Neural cell (in vitro differentiated cells): ENCODE data around the gene TF. TPM values are rescaled to one million over a fixed set of nuclear protein-coding genes. Genes with fewer than 3 reads are reported as not detected.

Experiments used
- H2AFZ ChIP-seq: fragments of 200-600, 300-800 bp; sonication (generic), shearing (Covaris generic); 2 replicates; pipeline ENCODE4 v1.6.0; 2014; ENCODE audit warnings: low read depth, mild to moderate bottlenecking, antibody characterized with exemption, low read length, moderate library complexity
- H3F3A ChIP-seq: fragments of 200-600 bp; shearing (Covaris generic); 2 replicates; pipeline ENCODE4 v1.6.1; 2016; ENCODE audit warnings: mild to moderate bottlenecking, moderate library complexity, mixed read lengths, antibody characterized with exemption, low read length; ENCODE audit not compliant: insufficient read depth, poor library complexity, severe bottlenecking
- H3K27ac ChIP-seq: fragments of 200-600, 300-800 bp; sonication (generic), shearing (Covaris generic); 2 replicates; pipeline ENCODE4 v1.5.1; 2014; ENCODE audit warnings: mild to moderate bottlenecking, low read length, moderate library complexity
- H3K27me3 ChIP-seq: fragments of 300-800, 200-600 bp; sonication (generic), shearing (Covaris generic); 2 replicates; pipeline ENCODE4 v1.6.0; 2014; ENCODE audit warnings: mild to moderate bottlenecking, low read depth, low read length, moderate library complexity; ENCODE audit not compliant: insufficient read depth
- H3K36me3 ChIP-seq: fragments of 300-800, 200-600 bp; sonication (generic), shearing (Covaris generic); 2 replicates; pipeline ENCODE4 v1.5.1; 2014; ENCODE audit warnings: mild to moderate bottlenecking, antibody characterized with exemption, low read length, moderate library complexity; ENCODE audit not compliant: insufficient read depth
- H3K4me2 ChIP-seq: fragments of 300-800, 200-600 bp; sonication (generic), shearing (Covaris generic); 2 replicates; pipeline ENCODE4 v1.6.0; 2014; ENCODE audit warnings: mild to moderate bottlenecking, low read length
- H3K4me3 ChIP-seq: fragments of 300-800, 200-600 bp; sonication (generic), shearing (Covaris generic); 2 replicates; pipeline ENCODE4 v1.5.1; 2014; ENCODE audit warnings: mild to moderate bottlenecking, low read length, moderate library complexity
- H3K79me2 ChIP-seq: fragments of 200-600 bp; shearing (Covaris generic); replicated peaks from 2 replicates; pipeline ENCODE4 v1.6.0; 2014; ENCODE audit warnings: mild to moderate bottlenecking, low read length, moderate library complexity; ENCODE audit not compliant: insufficient read depth
- H3K9ac ChIP-seq: fragments of 300-800, 200-600 bp; sonication (generic), shearing (Covaris generic); 2 replicates; pipeline ENCODE4 v1.6.1; 2016; ENCODE audit warnings: mild to moderate bottlenecking, low read length, mixed read lengths
- H3K9me2 ChIP-seq: fragments of 200-600 bp; shearing (Covaris generic); 2 replicates; pipeline ENCODE4 v1.6.1; 2016; ENCODE audit warnings: mild to moderate bottlenecking, low read length, mixed read lengths; ENCODE audit not compliant: insufficient read depth
- H3K9me3 ChIP-seq: fragments of 200-600, 300-800 bp; sonication (generic), shearing (Covaris generic); 2 replicates; pipeline ENCODE4 v1.6.1; 2016; ENCODE audit warnings: mild to moderate bottlenecking, mixed run types, low read length, moderate library complexity, mixed read lengths
- H4K20me1 ChIP-seq: fragments of 200-600 bp; shearing (Covaris generic); 2 replicates; pipeline ENCODE4 v1.6.1; 2016; ENCODE audit warnings: mild to moderate bottlenecking, mixed run types; ENCODE audit not compliant: insufficient read depth
- EP300 ChIP-seq: fragments of 450-650 bp; conservative IDR thresholded peaks from 2 replicates; pipeline ENCODE4 v1.6.1; 2014; ENCODE audit warnings: antibody characterized with exemption, mild to moderate bottlenecking, moderate library complexity; ENCODE audit not compliant: poor library complexity, severe bottlenecking
- EZH2 ChIP-seq: fragments of 200-600, 300-800 bp; shearing (Covaris generic), sonication (generic); IDR thresholded peaks from 2 replicates; pipeline ENCODE4 v1.6.1; 2014; ENCODE audit warnings: antibody characterized with exemption, low read length, borderline replicate concordance, mild to moderate bottlenecking; ENCODE audit not compliant: insufficient read depth, poor library complexity, severe bottlenecking
- MXI1 ChIP-seq: fragments of 450-650 bp; conservative IDR thresholded peaks from 2 replicates; pipeline ENCODE4 v1.6.1; 2014; ENCODE audit warnings: antibody characterized with exemption, mild to moderate bottlenecking; ENCODE audit not compliant: poor library complexity, severe bottlenecking
- POLR2AphosphoS5 ChIP-seq: IDR thresholded peaks from 2 replicates; pipeline ENCODE4 v1.6.1; 2012
- RAD21 ChIP-seq: fragments of 450-650 bp; conservative IDR thresholded peaks from 2 replicates; pipeline ENCODE4 v1.6.1; 2014; ENCODE audit warnings: antibody characterized with exemption, mild to moderate bottlenecking, moderate library complexity
- SMC3 ChIP-seq: fragments of 450-650 bp; conservative IDR thresholded peaks from 2 replicates; pipeline ENCODE4 v1.6.1; 2014; ENCODE audit warnings: antibody characterized with exemption, mild to moderate bottlenecking, moderate library complexity; ENCODE audit not compliant: poor library complexity
- TAF1 ChIP-seq: IDR thresholded peaks from 2 replicates; pipeline ENCODE4 v1.6.1; 2012; ENCODE audit warnings: low read depth
- polyA plus RNA-seq: library from polyadenylated mRNA; depleted of rRNA; stranded (reverse); fragments of >200 nt; gene quantifications from 2 replicates; pipeline ENCODE4 v1.2.3, GENCODE V29; 2014
- TF ChIP-seq, protein P1 (sequence below): IDR thresholded peaks from 2 replicates; pipeline ENCODE4 v1.6.1; 2012; ENCODE audit warnings: borderline replicate concordance
- TF ChIP-seq, protein P2 (sequence below): fragments of 450-650 bp; IDR thresholded peaks from 2 replicates; pipeline ENCODE4 v1.5.1; 2014; ENCODE audit warnings: antibody characterized with exemption, mild to moderate bottlenecking, moderate library complexity; ENCODE audit not compliant: poor library complexity, severe bottlenecking

TF gene
- polyA plus RNA-seq, 1 donor from 2014 or later: 1.4 TPM

DNA sequence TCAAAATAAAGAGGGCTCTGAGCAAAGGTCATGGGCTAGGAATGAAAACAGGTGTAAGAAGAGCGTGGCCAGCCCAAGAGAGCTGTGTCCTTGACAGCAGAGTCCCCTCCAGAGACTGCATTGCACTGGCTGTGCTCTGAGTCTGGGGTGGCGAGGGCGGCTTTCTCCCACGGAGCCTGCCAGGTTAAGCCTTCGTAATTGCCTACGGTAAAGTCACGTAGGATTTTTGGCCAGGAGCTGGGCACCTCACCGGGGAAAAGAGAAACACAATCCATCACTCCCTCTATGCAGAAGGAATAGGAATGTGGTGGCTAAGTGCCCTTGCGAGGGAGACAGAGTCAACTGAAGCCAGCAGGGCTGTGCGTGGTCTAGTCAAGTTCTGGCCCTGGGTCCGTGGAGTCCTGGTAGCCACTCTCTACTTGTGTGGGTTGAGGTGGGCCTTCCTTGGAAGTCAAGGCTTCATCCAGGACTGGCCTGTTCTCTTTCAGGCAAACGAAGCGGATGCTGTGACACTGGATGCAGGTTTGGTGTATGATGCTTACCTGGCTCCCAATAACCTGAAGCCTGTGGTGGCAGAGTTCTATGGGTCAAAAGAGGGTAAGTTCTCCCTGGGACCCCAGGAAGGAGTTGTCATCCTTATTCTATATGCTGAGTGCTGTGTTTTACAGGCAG lies 7.0 kb downstream of the TF start:
- H3K27ac ChIP-seq: no peak overlapping the region
- no peaks in the 10 kb centered on the region for H3K9me2 ChIP-seq
- no peaks in the 10 kb centered on the region for H3K9me3 ChIP-seq
- no peak for TF ChIP-seq EP300
- TF ChIP-seq, protein P1, sequence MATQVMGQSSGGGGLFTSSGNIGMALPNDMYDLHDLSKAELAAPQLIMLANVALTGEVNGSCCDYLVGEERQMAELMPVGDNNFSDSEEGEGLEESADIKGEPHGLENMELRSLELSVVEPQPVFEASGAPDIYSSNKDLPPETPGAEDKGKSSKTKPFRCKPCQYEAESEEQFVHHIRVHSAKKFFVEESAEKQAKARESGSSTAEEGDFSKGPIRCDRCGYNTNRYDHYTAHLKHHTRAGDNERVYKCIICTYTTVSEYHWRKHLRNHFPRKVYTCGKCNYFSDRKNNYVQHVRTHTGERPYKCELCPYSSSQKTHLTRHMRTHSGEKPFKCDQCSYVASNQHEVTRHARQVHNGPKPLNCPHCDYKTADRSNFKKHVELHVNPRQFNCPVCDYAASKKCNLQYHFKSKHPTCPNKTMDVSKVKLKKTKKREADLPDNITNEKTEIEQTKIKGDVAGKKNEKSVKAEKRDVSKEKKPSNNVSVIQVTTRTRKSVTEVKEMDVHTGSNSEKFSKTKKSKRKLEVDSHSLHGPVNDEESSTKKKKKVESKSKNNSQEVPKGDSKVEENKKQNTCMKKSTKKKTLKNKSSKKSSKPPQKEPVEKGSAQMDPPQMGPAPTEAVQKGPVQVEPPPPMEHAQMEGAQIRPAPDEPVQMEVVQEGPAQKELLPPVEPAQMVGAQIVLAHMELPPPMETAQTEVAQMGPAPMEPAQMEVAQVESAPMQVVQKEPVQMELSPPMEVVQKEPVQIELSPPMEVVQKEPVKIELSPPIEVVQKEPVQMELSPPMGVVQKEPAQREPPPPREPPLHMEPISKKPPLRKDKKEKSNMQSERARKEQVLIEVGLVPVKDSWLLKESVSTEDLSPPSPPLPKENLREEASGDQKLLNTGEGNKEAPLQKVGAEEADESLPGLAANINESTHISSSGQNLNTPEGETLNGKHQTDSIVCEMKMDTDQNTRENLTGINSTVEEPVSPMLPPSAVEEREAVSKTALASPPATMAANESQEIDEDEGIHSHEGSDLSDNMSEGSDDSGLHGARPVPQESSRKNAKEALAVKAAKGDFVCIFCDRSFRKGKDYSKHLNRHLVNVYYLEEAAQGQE: no peak
- no peak for TF ChIP-seq POLR2AphosphoS5
- TF ChIP-seq, protein P2, sequence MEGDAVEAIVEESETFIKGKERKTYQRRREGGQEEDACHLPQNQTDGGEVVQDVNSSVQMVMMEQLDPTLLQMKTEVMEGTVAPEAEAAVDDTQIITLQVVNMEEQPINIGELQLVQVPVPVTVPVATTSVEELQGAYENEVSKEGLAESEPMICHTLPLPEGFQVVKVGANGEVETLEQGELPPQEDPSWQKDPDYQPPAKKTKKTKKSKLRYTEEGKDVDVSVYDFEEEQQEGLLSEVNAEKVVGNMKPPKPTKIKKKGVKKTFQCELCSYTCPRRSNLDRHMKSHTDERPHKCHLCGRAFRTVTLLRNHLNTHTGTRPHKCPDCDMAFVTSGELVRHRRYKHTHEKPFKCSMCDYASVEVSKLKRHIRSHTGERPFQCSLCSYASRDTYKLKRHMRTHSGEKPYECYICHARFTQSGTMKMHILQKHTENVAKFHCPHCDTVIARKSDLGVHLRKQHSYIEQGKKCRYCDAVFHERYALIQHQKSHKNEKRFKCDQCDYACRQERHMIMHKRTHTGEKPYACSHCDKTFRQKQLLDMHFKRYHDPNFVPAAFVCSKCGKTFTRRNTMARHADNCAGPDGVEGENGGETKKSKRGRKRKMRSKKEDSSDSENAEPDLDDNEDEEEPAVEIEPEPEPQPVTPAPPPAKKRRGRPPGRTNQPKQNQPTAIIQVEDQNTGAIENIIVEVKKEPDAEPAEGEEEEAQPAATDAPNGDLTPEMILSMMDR: no peak
- no peak for TF ChIP-seq MXI1
- TF ChIP-seq SMC3: no peak
- TF ChIP-seq EZH2: no peak
- TF ChIP-seq RAD21: no peak
- TF ChIP-seq TAF1: no peak
- no peaks in the 10 kb centered on the region for H3K27me3 ChIP-seq
- no peak overlapping the region for H2AFZ ChIP-seq
- no peaks in the 10 kb centered on the region for H3K36me3 ChIP-seq
- H3K4me2 ChIP-seq: no peak overlapping the region
- no peaks in the 10 kb centered on the region for H3K79me2 ChIP-seq
- no peak overlapping the region for H3K4me3 ChIP-seq
- H3F3A ChIP-seq: no peaks in the 10 kb centered on the region
- H3K9ac ChIP-seq: no peak overlapping the region
- H4K20me1 ChIP-seq: no peaks in the 10 kb centered on the region

DNA sequence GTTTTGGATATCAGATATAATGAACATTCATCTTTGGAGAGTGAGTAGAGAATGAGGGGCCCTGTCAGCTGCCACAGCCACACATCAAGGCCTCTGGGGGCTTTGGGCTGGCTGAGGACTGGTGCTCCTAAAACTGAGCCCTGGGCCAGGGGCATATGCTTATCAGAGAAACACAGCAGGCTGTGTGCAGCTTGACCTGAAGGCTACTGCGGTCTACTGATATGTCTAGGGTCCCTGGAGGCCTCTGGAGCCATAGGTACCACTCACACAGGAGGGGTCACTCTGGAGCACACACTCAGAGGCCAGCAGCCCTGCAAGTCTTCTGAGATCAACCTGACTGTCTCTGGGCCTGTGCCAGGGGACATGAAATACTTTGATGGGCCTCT lies 7.6 kb downstream of the TF start:
- Histone ChIP-seq H3K9ac (no peak overlapping the region), H2AFZ (no peak overlapping the region), H3K4me2 (no peak overlapping the region), H3K9me3 (no peaks in the 10 kb centered on the region), H3K79me2 (no peaks in the 10 kb centered on the region), H3K27ac (no peak overlapping the region), H3K27me3 (no peaks in the 10 kb centered on the region), H3K9me2 (no peaks in the 10 kb centered on the region), H3F3A (no peaks in the 10 kb centered on the region), H4K20me1 (no peaks in the 10 kb centered on the region), H3K4me3 (no peak overlapping the region), H3K36me3 (no peaks in the 10 kb centered on the region)
- no peak for TF ChIP-seq RAD21
- TF ChIP-seq, protein P1: no peak
- TF ChIP-seq POLR2AphosphoS5: no peak
- TF ChIP-seq, protein P2: no peak
- no peak for TF ChIP-seq EZH2
- TF ChIP-seq MXI1: no peak
- TF ChIP-seq EP300: no peak
